Pancreas (tissue), 10 donors: ENCODE measurements around the gene ZNF804B. TPM values are rescaled to one million over a fixed set of nuclear protein-coding genes. Genes with fewer than 3 reads are reported as not detected.

Experiments used
- ATAC-seq, 4 donors: fragments of 200-7000 bp; cut with Tn5 transposase; one replicate each; pipeline versions ENCODE4 v1.8.0 to v1.9.1; 2020; ENCODE audit warnings: mild to moderate bottlenecking in 4 of 4, moderate library complexity in 4 of 4
- DNase-seq, 6 donors: peaks; one replicate each; pipeline ENCODE4 v3.0.0-alpha.2; 2020
- FAIRE-seq: peaks from 2 replicates; lab custom pipeline; 2012; peaks lifted over from hg19 to GRCh38; lab: Jason Lieb, UNC
- H3K27ac ChIP-seq, 4 donors: fragments of 200-600 bp; sonication (generic); 1 replicate in 3 of 4; 2 replicates in 1 of 4; pipeline versions ENCODE4 v1.5.0 to v1.8.0; 2020
- H3K27me3 ChIP-seq, 4 donors: fragments of 200-600 bp; one replicate each; pipeline ENCODE4 v1.8.0; 2021
- H3K36me3 ChIP-seq, 3 donors: fragments of 200-600 bp; sonication (generic) in 1 of 3; one replicate each; pipeline versions ENCODE4 v1.5.0 to v1.8.0; 2020 to 2021
- H3K4me1 ChIP-seq, 3 donors: fragments of 200-600 bp; one replicate each; pipeline ENCODE4 v1.8.0; 2021
- H3K4me3 ChIP-seq, 4 donors: fragments of 200-600 bp; sonication (generic) in 2 of 4; one replicate each; pipeline versions ENCODE4 v1.5.0 to v1.8.0; 2020 to 2021
- H3K9me3 ChIP-seq, 4 donors: fragments of 200-600 bp; one replicate each; pipeline ENCODE4 v1.8.0; 2021
- CTCF ChIP-seq, 4 donors: fragments of 200-600 bp; sonication (generic) in 3 of 4; IDR thresholded peaks; one replicate each; pipeline versions ENCODE4 v1.5.0 to v1.8.0; 2021; ENCODE audit warnings: antibody characterized with exemption in 4 of 4
- WGBS, 2 donors: extraction: QIAGEN DNeasy Blood & Tissue Kit; methylation state at CpG; one replicate each; pipeline ENCODE4 v1.1.7; 2013; 5-methylcytosine and 5-hydroxymethylcytosine counted together
- intact Hi-C, 3 donors: fragments of 100-400 bp; cut with DNase I; formaldehyde crosslinking; loops; one replicate each; pipeline versions ENCODE4 v1.11.1 to v1.14.2; 2022
- polyA plus RNA-seq, 2 donors: library from polyadenylated mRNA; stranded (reverse); fragments of 200-250 nt; gene quantifications; one replicate each; pipeline ENCODE4 v1.2.3, GENCODE V29; 2013
- total RNA-seq, 6 donors: library from RNA; stranded (reverse); fragmentation: NEBNext Ultra II Directional in 4 of 6; extraction: Animal tissue kit (Norgen Biotek cat#: 25700) in 4 of 6; gene quantifications; one replicate each; pipeline versions ENCODE4 v1.2.1 to v1.2.4, GENCODE V29; 2021 to 2023
- donor health status: healthy with polysubstance abuse.
- donor health status: DM: no; HTN: no; CAD: no; lungs with moderate emphysema.
- donor health status: DM: no; HTN: no; CAD: no.
- donor health status: control.
- donor health status: control.
- donor health status: Bipolar disorder and iron deficiency.
- donor health status: DM: yes; HTN: yes; CAD: no.
- donor health status: DM: no; HTN: no; CAD: no.
- donor health status: DM: no; HTN: no; CAD: no.
- donor health status: DM: yes; HTN: yes; CAD: no.

The ZNF804B gene
- total and polyA plus RNA-seq, 8 donors, result 0.14 to 1.1 (median 0.42) TPM; not detected in 1

- Histone ChIP-seq H3K36me3 (no peaks in the 10 kb centered on the region), H3K9me3 (no peaks in the 10 kb centered on the region), H3K4me3 (no peak overlapping the region), H3K4me1 (no peaks in the 10 kb centered on the region), H3K27me3 (no peaks in the 10 kb centered on the region), H3K27ac (no peak overlapping the region)
- no peak for TF ChIP-seq CTCF (IDR thresholded peaks at IDR 0.05)
- ATAC-seq (no peak), DNase-seq (no peak), FAIRE-seq (no peak)
- WGBS, 2 donors, result 78 to 81% methylated on average over 3 of the region's 3 CpGs
- intact Hi-C loops, result no loop called here
Observed at GRCh38 chr7:89067048-89067447, 307.5 kb downstream of the ZNF804B start.

GRCh38 chr7:89072081-89072480 lies 312.6 kb downstream of the ZNF804B start:
- Histone ChIP-seq H3K27me3 (no peaks in the 10 kb centered on the region), H3K4me1 (no peaks in the 10 kb centered on the region), H3K9me3 (no peaks in the 10 kb centered on the region), H3K4me3 (no peak overlapping the region), H3K27ac (no peak overlapping the region), H3K36me3 (no peaks in the 10 kb centered on the region)
- intact Hi-C loops, result no loop called here
- DNase-seq (no peak), ATAC-seq (no peak), FAIRE-seq (no peak)
- TF ChIP-seq CTCF (IDR thresholded peaks at IDR 0.05), result no peak

- Histone ChIP-seq H3K27ac (no peak overlapping the region), H3K27me3 (no peaks in the 10 kb centered on the region), H3K9me3 (no peaks in the 10 kb centered on the region), H3K36me3 (no peaks in the 10 kb centered on the region), H3K4me1 (no peaks in the 10 kb centered on the region), H3K4me3 (no peak overlapping the region)
- ATAC-seq (no peak), DNase-seq (no peak), FAIRE-seq (no peak)
- 84% methylated on average over 2 of the region's 2 CpGs for WGBS, 2 donors
- intact Hi-C loops, result no loop called here
- no peak for TF ChIP-seq CTCF (IDR thresholded peaks at IDR 0.05)
Observed at GRCh38 chr7:89073776-89074175, 314.3 kb downstream of the ZNF804B start.

- FAIRE-seq, result no peak
Observed at GRCh38 chr7:89077992-89078391, 318.5 kb downstream of the ZNF804B start.

GRCh38 chr7:89085580-89085979 lies 326.1 kb downstream of the ZNF804B start:
- no peak for TF ChIP-seq CTCF (IDR thresholded peaks at IDR 0.05)
- no peak for DNase-seq
- Histone ChIP-seq H3K9me3 (no peaks in the 10 kb centered on the region), H3K4me3 (no peak overlapping the region), H3K27me3 (no peaks in the 10 kb centered on the region), H3K27ac (no peak overlapping the region), H3K36me3 (no peaks in the 10 kb centered on the region), H3K4me1 (no peaks in the 10 kb centered on the region)
- no peak for FAIRE-seq
- intact Hi-C loops, result no loop called here
- ATAC-seq, result no peak
- WGBS, 2 donors, result 77 to 79% methylated on average over 2 of the region's 2 CpGs

More at GRCh38 chr7:89077992-89078391, 318.5 kb downstream of the ZNF804B start:
- intact Hi-C loops, result no loop called here
- Histone ChIP-seq H3K36me3 (no peaks in the 10 kb centered on the region), H3K27ac (no peak overlapping the region), H3K9me3 (no peaks in the 10 kb centered on the region), H3K4me1 (no peaks in the 10 kb centered on the region), H3K27me3 (no peaks in the 10 kb centered on the region), H3K4me3 (no peak overlapping the region)
- WGBS, 2 donors, result 74 to 75% methylated on average over 3 of the region's 3 CpGs
- ATAC-seq (no peak), DNase-seq (no peak)
- no peak for TF ChIP-seq CTCF (IDR thresholded peaks at IDR 0.05)
